ENCODE data around the gene WDR93.
"Not testable (repeated sequence)": the region's sequence is repeated elsewhere in the genome, so short reads cannot be mapped to it uniquely, and the experiment has no call there.

WDR93 gene

GRCh38 chr15:89778861-89779260 is 88.2 kb downstream of the WDR93 start:
- no peak overlapping the region for H3K27ac Mint-ChIP-seq
- no peaks in the 10 kb centered on the region for H3K36me3 Mint-ChIP-seq
- no peaks in the 10 kb centered on the region for H3K9me3 Mint-ChIP-seq
- no peak overlapping the region for H3K4me3 Mint-ChIP-seq
- no peak for DNase-seq (ENCODE audit: low spot score in 2 of 2)
- peaks cover 8% of the 10 kb centered on the region for H3K4me1 Mint-ChIP-seq
- ATAC-seq, result peak; percentile 14

- Mint-ChIP-seq H3K4me1 (peaks cover 8% of the 10 kb centered on the region), H3K9me3 (no peaks in the 10 kb centered on the region), H3K4me3 (peak overlapping the region; percentile 0), H3K36me3 (no peaks in the 10 kb centered on the region), H3K27ac (peak overlapping the region; percentile 4)
- no peak for DNase-seq (ENCODE audit: low spot score in 2 of 2)
- ATAC-seq, result no peak
Measured at GRCh38 chr15:89780601-89781000, 90.0 kb downstream of the WDR93 start.

- H3K27ac Mint-ChIP-seq, result peak overlapping the region; percentile 4
- no peak for DNase-seq (ENCODE audit: low spot score in 2 of 2)
- no peaks in the 10 kb centered on the region for H3K9me3 Mint-ChIP-seq
- H3K4me1 Mint-ChIP-seq, result peaks cover 8% of the 10 kb centered on the region
- peak overlapping the region; percentile 0 for H3K4me3 Mint-ChIP-seq
- peak; percentile 62 for ATAC-seq
- H3K36me3 Mint-ChIP-seq, result no peaks in the 10 kb centered on the region
Measured at GRCh38 chr15:89781055-89781454, 90.4 kb downstream of the WDR93 start.

- no peak overlapping the region for H3K4me3 Mint-ChIP-seq
- no peak for DNase-seq (ENCODE audit: low spot score in 2 of 2)
- peaks cover 8% of the 10 kb centered on the region for H3K4me1 Mint-ChIP-seq
- no peaks in the 10 kb centered on the region for H3K36me3 Mint-ChIP-seq
- H3K9me3 Mint-ChIP-seq, result no peaks in the 10 kb centered on the region
- no peak overlapping the region for H3K27ac Mint-ChIP-seq
- ATAC-seq, result peak; percentile 59
Measured at GRCh38 chr15:89781891-89782618, 91.4 kb downstream of the WDR93 start.

GRCh38 chr15:89782619-89782950 is 92.0 kb downstream of the WDR93 start:
- not testable (repeated sequence) for H3K4me1 Mint-ChIP-seq; H3K9me3 Mint-ChIP-seq; H3K36me3 Mint-ChIP-seq; H3K4me3 Mint-ChIP-seq; ATAC-seq; DNase-seq (ENCODE audit: low spot score in 2 of 2); H3K27ac Mint-ChIP-seq

- no peak for DNase-seq (ENCODE audit: low spot score in 2 of 2)
- H3K27ac Mint-ChIP-seq, result no peak overlapping the region
- no peak for ATAC-seq
- no peaks in the 10 kb centered on the region for H3K36me3 Mint-ChIP-seq
- no peak overlapping the region for H3K4me3 Mint-ChIP-seq
- H3K4me1 Mint-ChIP-seq, result peaks cover 8% of the 10 kb centered on the region
- H3K9me3 Mint-ChIP-seq, result no peaks in the 10 kb centered on the region
Measured at GRCh38 chr15:89783111-89783860, 92.7 kb downstream of the WDR93 start.

- peaks cover 8% of the 10 kb centered on the region for H3K4me1 Mint-ChIP-seq
- H3K27ac Mint-ChIP-seq, result no peak overlapping the region
- no peak for DNase-seq (ENCODE audit: low spot score in 2 of 2)
- no peaks in the 10 kb centered on the region for H3K9me3 Mint-ChIP-seq
- no peak overlapping the region for H3K4me3 Mint-ChIP-seq
- no peak for ATAC-seq
- no peaks in the 10 kb centered on the region for H3K36me3 Mint-ChIP-seq
Measured at GRCh38 chr15:89783861-89784685, 93.5 kb downstream of the WDR93 start.

- H3K27ac Mint-ChIP-seq, result no peak overlapping the region
Measured at GRCh38 chr15:89784686-89784960, 94.0 kb downstream of the WDR93 start.

GRCh38 chr15:89785064-89785773 is 94.6 kb downstream of the WDR93 start:
- Mint-ChIP-seq H3K9me3 (no peaks in the 10 kb centered on the region), H3K4me3 (no peak overlapping the region), H3K36me3 (no peaks in the 10 kb centered on the region), H3K27ac (no peak overlapping the region), H3K4me1 (peaks cover 8% of the 10 kb centered on the region)
- no peak for DNase-seq (ENCODE audit: low spot score in 2 of 2)
- ATAC-seq, result no peak

More at GRCh38 chr15:89784686-89784960, 94.0 kb downstream of the WDR93 start:
- DNase-seq (ENCODE audit: low spot score in 2 of 2) (no peak), ATAC-seq (no peak)
- Mint-ChIP-seq H3K4me3 (no peak overlapping the region), H3K4me1 (peaks cover 8% of the 10 kb centered on the region), H3K36me3 (no peaks in the 10 kb centered on the region), H3K9me3 (no peaks in the 10 kb centered on the region)

GRCh38 chr15:89785774-89786140 is 95.1 kb downstream of the WDR93 start:
- no peak overlapping the region for H3K4me3 Mint-ChIP-seq
- H3K4me1 Mint-ChIP-seq, result peaks cover 3% of the 10 kb centered on the region
- H3K9me3 Mint-ChIP-seq, result no peaks in the 10 kb centered on the region
- H3K27ac Mint-ChIP-seq, result no peak overlapping the region
- no peak for ATAC-seq
- no peak for DNase-seq (ENCODE audit: low spot score in 2 of 2)
- H3K36me3 Mint-ChIP-seq, result no peaks in the 10 kb centered on the region

GRCh38 chr15:89787944-89788343 is 97.3 kb downstream of the WDR93 start:
- Mint-ChIP-seq H3K9me3 (no peaks in the 10 kb centered on the region), H3K4me1 (no peaks in the 10 kb centered on the region), H3K36me3 (no peaks in the 10 kb centered on the region), H3K27ac (no peak overlapping the region), H3K4me3 (no peak overlapping the region)
- no peak for DNase-seq (ENCODE audit: low spot score in 2 of 2)
- ATAC-seq, result no peak

GRCh38 chr15:89788585-89788984 is 98.0 kb downstream of the WDR93 start:
- H3K36me3 Mint-ChIP-seq; DNase-seq (ENCODE audit: low spot score in 2 of 2); H3K27ac Mint-ChIP-seq; ATAC-seq; H3K9me3 Mint-ChIP-seq; H3K4me3 Mint-ChIP-seq; H3K4me1 Mint-ChIP-seq: not testable (repeated sequence)

GRCh38 chr15:89790206-89790605 is 99.6 kb downstream of the WDR93 start:
- Mint-ChIP-seq H3K36me3 (no peaks in the 10 kb centered on the region), H3K4me3 (no peak overlapping the region), H3K27ac (no peak overlapping the region), H3K4me1 (no peaks in the 10 kb centered on the region), H3K9me3 (peaks cover 3% of the 10 kb centered on the region)
- no peak for ATAC-seq
- DNase-seq (ENCODE audit: low spot score in 2 of 2), result no peak

- H3K4me1 Mint-ChIP-seq, result no peaks in the 10 kb centered on the region
- DNase-seq (ENCODE audit: low spot score in 2 of 2) (no peak), ATAC-seq (no peak)
- H3K9me3 Mint-ChIP-seq, result peaks cover 3% of the 10 kb centered on the region
- no peaks in the 10 kb centered on the region for H3K36me3 Mint-ChIP-seq
- no peak overlapping the region for H3K27ac Mint-ChIP-seq
- H3K4me3 Mint-ChIP-seq, result no peak overlapping the region
Measured at GRCh38 chr15:89790661-89791060, 100.0 kb downstream of the WDR93 start.

GRCh38 chr15:89792106-89792805 is 101.6 kb downstream of the WDR93 start:
- H3K4me1 Mint-ChIP-seq, result no peaks in the 10 kb centered on the region
- H3K36me3 Mint-ChIP-seq, result no peaks in the 10 kb centered on the region
- DNase-seq (ENCODE audit: low spot score in 2 of 2), result no peak
- H3K27ac Mint-ChIP-seq, result no peak overlapping the region
- H3K9me3 Mint-ChIP-seq, result peaks cover 5% of the 10 kb centered on the region
- no peak for ATAC-seq
- H3K4me3 Mint-ChIP-seq, result no peak overlapping the region
